GM12875 (cell line): ENCODE results near the gene ZGPAT.
"Not testable (repeated sequence)": the region's sequence is repeated elsewhere in the genome, so short reads cannot be mapped to it uniquely, and the experiment has no call there.

ENCODE experiments used
- H3K4me3 ChIP-seq: one replicate; pipeline ENCODE4 v1.5.1; 2011; ENCODE audit warnings: low read depth, low read length, control low read depth
- TF ChIP-seq, protein P1 (sequence below): IDR thresholded peaks from 2 replicates; pipeline ENCODE4 v1.5.1; 2011; ENCODE audit warnings: low read depth, mild to moderate bottlenecking, control low read depth, inconsistent platforms, low read length, moderate library complexity, borderline replicate concordance; ENCODE audit not compliant: insufficient read depth

The ZGPAT gene

DNA sequence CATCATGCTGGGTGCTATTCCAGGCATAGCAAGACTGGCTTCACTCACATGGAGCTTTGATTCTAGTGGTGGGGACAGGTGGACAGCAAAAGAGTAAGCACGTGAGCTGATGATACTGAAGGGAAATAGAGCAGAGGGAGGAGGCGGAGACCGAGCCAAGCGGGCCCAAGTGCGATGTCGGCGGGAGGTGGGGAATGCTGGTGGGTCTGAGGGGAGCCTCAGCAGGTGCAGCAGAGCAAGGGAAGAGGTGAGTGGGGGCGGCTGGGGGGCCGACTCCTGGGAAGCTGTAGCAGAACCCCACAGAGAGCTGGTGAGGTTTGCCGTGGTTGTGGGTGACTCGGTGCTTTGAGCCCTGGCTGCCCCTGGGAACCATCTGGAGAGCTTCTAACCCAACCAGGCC is 39.5 kb upstream of the ZGPAT start:
- TF ChIP-seq, protein P1, sequence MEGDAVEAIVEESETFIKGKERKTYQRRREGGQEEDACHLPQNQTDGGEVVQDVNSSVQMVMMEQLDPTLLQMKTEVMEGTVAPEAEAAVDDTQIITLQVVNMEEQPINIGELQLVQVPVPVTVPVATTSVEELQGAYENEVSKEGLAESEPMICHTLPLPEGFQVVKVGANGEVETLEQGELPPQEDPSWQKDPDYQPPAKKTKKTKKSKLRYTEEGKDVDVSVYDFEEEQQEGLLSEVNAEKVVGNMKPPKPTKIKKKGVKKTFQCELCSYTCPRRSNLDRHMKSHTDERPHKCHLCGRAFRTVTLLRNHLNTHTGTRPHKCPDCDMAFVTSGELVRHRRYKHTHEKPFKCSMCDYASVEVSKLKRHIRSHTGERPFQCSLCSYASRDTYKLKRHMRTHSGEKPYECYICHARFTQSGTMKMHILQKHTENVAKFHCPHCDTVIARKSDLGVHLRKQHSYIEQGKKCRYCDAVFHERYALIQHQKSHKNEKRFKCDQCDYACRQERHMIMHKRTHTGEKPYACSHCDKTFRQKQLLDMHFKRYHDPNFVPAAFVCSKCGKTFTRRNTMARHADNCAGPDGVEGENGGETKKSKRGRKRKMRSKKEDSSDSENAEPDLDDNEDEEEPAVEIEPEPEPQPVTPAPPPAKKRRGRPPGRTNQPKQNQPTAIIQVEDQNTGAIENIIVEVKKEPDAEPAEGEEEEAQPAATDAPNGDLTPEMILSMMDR, result no peak
- H3K4me3 ChIP-seq, result no peak overlapping the region

DNA sequence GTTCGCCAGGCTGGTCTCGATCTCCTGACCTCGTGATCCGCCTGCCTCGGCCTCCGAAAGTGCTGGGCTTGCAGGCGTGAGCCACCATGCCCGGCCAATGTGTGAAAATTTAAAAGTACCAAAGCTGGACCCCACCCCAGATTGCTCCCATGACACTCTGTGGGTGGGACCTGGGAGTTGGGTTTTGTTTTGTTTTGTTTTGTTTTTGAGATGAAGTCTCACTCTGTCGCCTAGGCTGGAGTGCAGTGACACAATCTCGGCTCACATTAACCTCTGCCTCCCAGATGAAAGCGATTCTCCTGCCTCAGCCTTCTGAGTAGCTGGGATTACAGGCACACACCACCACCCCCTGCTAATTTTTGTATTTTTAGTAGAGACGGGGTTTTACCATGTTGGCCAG is 36.1 kb upstream of the ZGPAT start:
- H3K4me3 ChIP-seq, result not testable (repeated sequence)

DNA sequence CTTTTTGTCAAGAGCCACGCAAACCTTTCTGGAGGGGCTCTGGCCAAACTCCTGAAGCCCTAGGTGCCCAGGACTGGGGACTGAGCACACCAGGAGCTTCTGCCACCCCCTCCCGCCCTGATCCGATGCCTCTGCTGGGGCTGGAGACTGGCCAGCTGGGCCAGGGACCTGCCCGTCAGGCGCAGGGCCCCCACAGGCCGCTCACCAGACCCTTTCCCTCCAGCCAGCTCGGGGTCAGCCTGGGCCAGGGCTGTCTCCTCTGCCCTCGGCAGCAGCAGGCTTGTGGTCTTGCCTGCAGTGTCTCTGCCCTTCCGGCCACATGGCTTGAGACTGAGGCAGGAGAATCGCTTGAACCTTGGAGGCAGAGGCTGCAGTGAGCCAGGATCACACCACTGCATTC is 35.2 kb upstream of the ZGPAT start:
- no peak overlapping the region for H3K4me3 ChIP-seq
- TF ChIP-seq, protein P1, result no peak

DNA sequence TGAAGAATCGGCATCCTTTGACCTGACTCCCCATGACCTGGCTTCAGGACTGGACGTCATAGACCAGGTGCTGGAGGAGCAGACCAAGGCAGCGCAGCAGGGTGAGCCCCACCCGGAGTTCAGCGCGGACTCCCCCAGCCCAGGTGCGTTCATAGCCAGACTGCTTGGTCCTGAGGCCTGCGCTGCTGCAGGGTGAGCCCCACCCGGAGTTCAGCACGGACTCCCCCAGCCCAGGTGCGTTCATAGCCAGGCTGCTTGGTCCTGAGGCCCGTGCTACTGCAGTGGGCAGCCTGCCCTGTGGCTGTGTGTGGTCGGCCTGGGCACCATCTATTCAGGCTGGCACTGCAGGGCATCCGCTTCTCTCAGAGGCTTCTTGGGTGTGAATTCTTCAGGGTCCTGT is 33.9 kb upstream of the ZGPAT start:
- H3K4me3 ChIP-seq, result no peak overlapping the region
- TF ChIP-seq, protein P1, result no peak

DNA sequence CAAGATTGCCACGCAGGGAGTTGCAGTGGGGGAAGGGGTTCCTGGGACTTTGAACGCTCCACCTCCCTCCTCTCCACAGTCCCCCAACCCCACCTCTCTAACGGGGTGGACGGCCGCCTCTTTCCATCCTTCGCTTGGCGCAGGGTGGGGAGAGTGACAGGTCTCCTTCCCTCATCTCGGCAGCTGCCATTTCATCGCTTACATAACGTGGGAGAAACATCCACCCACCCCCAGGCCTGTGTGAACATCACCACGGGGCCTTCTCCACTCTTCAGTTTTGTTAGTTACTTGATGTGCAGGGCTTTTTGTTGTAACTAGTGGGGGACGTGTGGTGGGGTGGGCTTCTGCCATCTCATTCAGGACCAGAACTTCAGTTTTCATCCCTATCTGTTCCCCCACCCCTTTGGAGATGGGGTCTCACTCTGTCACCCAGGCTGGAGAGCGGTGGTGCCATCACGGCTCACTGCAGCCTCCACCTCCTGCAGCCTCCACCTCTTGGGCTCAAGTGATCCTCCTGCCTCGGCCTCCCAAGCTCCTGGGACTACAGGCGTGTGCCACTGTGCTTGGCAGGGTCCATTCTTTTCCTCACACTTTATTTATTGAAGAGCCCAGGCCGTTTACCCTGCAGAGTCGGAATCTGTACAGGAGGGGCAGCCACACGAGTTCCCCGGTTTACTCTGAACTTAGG is 32.0 kb upstream of the ZGPAT start:
- no peak overlapping the region for H3K4me3 ChIP-seq
- TF ChIP-seq, protein P1, result no peak

DNA sequence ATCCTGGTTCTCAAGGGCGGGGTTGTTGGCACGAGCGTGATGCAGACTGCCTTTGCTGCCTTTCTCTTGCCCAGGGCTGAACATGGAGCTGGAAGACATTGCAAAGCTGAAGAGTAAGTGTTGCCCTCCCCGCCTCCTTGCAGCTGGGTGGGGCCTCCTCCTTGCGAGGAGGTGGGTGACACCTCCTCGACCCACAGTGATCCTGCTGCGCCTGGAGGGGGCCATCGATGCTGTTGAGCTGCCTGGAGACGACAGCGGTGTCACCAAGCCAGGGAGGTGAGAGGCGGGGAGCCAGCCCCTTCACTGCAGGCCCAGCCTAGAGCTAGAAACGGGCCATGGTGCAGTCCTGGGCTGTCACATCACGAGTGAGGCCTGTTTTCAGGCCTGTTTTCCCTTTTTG is 29.8 kb upstream of the ZGPAT start:
- TF ChIP-seq, protein P1, result no peak
- no peak overlapping the region for H3K4me3 ChIP-seq

DNA sequence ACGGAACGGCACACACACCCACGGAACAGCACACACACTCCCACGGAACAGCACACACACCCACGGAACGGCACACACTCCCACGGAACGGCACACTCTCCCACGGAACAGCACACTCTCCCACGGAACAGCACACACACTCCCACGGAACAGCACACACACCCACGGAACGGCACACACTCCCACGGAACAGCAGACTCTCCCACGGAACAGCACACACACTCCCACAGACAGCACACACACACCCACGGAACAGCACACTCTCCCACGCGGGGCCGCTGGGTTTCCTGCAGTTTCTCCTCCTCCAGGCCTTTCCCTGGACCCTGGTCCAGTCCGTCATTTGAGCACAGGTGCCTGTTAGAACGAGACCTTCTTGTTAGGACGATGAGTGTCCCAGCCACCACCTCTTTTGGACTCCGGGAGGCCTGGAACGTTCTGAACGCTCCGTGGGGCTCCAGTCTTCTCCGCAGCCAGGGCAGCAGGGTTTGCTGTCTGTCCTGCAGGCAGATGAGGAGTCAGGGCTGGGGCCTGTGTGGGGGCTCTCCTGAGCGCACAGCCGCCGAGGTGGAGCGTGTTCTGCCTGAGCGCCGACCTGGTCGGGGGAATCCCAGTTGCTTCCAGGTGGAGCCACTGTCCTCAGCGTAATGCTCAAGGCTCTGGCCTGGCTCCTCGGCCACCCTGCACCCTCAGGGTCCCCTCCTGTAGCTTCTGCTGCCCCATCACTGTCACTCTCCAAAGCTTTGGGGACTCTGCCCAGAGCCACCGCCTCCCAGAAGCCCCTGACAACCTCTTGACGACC is 29.0 kb upstream of the ZGPAT start:
- TF ChIP-seq, protein P1, result no peak

More for the DNA sequence above, 29.0 kb upstream of the ZGPAT start:
- H3K4me3 ChIP-seq, result no peak overlapping the region
